SK-N-DZ (cell line): ENCODE results near the gene XPO1.
"Not testable (repeated sequence)": the region's sequence is repeated elsewhere in the genome, so short reads cannot be mapped to it uniquely, and the experiment has no call there.

Experiments
- DNase-seq: peaks from one replicate; pipeline ENCODE4 v3.0.0-alpha.2; 2015; ENCODE audit warnings: low spot score

Gene XPO1

GRCh38 chr2:61470122-61470951 lies 67.8 kb downstream of the XPO1 start:
- DNase-seq: peak; percentile 59

GRCh38 chr2:61469424-61470121 lies 68.6 kb downstream of the XPO1 start:
- DNase-seq: no peak

DNA sequence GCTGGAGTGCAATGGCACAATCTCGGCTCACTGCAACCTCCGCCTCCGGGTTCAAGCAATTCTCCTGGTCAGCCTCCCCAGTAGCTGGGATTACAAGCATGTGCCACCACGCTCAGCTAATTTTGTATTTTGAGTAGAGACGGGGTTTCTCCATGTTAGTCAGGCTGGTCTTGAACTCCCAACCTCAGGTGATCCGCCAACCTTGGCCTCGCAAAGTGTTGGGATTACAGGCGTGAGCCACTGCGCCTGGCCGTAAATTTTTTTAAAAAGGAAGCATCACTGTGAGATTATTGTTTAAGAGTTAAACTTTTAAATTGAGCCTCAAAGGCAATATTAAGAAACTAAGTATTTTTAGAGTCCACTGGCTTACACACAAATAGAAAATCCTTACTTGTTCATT lies 69.9 kb downstream of the XPO1 start:
- not testable (repeated sequence) for DNase-seq

DNA sequence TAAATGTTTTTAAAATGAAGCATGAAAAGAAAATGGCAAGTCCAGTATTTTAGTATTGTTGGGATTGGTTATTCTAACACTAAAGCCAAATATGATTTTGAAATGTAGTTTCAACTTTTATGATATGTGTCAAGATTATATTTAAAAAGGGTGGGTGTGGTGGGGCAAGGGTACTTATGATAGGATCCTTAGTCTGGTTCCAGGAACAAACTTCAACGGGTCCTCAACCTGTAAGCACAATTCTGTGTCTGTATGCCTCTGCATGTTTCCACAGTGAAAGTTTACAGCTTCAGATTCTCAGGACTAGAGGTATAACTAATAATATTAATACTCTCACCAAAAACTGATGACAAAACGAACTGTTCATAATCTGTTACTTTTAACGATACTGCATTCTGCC lies 73.1 kb downstream of the XPO1 start:
- no peak for DNase-seq

DNA sequence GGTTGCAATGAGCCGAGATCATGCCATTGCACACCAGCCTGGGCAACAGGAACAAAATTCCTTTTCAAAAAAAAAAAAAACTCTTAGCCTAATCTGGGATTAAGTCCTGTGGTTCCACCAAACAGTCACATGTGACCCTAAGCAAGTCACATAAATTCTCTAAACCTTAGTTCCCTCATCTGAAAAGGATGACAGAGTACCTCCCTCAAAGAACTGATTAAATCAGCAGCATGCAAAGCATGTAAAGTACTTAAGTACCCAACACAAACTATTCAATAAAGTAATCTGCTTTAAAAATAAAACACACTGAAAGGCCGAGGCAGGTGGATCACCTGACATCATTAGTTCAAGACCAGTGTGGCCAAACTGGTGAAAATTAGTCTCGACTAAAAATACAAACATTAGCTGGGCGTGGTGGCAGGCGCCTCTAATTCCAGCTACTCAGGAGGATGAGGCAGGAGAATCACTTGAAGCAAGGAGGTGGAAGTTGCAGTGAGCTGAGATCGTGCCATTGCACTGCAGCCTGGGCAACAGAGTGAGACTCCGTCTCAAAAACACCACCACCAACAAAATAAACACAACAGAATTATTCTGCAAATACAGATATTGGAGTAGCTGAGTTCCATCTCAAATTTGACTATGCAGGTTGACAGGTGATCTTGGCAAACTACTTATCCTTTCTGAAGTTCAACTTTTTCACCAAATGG lies 74.2 kb downstream of the XPO1 start:
- DNase-seq: no peak

DNA sequence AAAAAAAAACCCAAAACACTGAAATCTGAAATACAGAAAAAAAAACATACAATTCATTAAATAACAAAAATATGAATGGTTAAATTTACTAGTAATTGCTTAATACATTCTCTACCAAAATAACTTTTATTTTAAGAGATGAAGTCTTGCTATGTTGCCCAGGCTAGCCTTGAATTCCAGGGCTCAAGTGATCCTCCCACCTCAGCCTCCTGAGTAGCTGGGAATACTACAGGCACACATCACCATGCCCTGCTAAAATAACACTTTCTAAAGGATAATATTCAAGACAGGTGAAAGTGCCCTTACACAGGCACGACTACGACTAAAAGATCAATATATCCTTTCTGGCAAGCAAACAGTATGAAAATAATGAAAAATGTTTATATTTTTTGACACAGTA lies 76.8 kb downstream of the XPO1 start:
- no peak for DNase-seq

DNA sequence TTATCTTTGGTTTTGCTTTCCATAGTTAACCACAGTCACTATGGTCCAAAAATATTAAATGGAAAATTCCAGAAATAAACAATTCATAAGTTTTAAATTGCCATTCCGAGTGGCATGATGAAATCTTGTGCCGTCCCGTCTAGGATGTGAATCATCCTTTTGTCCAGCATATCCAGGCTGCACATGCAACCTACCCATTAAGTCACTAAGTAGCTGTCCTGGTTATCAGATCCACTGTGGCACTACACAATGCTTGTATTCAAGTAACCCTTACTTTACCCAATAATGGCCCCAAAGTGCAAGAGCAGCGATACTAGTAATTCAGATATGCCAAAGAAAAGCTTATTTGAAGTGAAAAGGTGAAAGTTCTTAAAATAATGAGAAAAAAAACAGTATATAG lies 78.0 kb downstream of the XPO1 start:
- no peak for DNase-seq

DNA sequence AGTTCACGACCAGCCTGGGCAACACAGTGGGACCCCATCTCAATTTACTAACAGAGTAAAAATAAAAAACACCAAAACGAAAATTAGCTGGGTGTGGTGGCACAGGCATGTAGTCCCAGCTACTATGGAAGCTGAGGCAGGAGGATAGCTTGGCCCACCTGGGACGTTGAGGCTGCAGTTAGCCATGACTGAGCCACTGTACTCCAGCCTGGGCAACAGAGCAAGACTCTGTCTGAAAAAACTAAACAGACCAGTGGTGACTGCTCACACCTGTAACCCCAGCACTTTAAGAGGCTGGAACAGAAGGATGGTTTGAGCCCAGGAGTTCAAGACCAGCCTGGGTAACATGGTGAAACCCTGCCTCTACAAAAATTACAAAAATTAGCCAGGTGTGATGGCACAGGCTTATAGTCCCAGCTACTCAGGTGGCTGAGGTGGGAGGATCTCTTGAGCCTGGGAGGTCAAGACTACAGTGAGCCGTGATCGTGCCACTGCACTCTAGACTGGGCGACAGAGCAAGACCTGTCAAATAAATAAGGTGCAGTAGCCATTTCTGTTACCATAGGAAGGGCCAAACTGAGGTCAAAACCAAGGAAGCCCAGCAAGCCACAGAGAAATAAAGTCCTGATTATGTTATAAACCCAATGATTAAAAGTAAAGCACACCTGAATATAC lies 81.3 kb downstream of the XPO1 start:
- DNase-seq: no peak

DNA sequence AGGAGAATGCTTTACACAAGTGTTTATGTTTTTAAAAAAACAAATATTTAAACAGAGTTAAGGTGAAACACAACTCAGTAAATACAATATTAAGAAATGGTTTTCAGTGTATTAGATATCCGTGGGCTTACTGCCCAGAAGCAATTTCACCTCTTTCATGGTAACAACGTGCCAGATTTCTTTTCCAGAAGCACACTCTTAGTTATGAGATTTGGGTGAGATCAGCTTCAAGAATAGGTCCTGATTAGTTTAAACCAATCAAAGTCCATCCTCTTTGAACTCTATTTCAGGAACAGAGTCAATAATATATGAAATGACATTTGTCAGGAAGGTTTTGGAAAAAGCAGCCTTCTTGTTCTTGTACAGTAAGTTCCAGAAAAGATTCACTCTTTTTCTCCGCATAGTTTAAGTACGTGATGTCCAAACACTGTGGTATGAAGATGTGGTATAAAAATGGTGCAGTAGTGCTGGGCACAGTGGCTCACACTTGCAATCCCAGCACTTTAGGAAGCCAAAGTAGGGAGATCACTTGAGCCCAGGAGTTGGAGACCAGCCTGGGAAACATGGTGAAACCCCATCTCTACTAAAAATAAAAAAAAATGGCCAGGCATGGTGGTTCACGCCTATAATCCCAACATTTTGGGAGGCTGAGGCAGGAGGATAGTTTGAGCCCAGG lies 81.9 kb downstream of the XPO1 start:
- DNase-seq: no peak

DNA sequence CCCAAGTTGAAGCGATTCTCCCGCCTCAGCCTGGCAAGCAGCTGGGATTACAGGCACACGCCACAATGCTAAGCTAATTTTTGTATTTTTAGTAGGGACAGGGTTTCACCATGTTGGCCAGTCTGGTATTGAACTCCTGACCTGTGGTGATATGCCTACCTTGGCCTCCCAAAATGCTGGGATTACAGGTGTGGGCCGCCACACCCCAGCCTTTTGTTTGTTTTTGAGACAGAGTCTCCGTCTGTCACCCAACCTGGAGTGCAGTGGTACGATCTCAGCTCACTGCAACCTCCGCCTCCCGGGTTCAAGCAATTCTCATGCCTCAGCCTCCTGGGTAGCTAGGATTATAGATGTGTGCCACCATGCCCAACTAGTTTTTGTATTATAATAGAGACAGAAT lies 83.2 kb downstream of the XPO1 start:
- not testable (repeated sequence) for DNase-seq

DNA sequence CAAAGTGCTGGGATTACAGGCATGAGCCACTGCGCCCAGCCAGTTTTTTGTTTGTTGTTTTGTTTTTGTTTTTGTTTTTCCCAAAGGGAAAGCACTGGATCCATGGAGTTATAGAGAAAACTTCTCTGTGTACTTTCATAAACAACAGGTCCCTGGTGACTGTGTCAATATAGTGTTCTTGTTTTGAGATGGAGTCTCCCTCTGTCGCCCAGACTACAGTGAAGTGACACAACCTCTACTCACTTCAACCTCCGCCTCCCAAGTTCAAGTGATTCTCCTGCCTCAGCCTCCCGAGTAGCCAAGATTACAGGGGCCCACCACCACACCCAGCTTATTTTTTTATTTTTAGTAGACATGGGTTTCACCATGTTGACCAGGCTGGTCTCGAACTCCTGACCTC lies 83.8 kb downstream of the XPO1 start:
- no peak for DNase-seq

GRCh38 chr2:61452392-61452791 lies 85.8 kb downstream of the XPO1 start:
- DNase-seq: no peak

GRCh38 chr2:61451178-61451577 lies 87.0 kb downstream of the XPO1 start:
- DNase-seq: no peak

GRCh38 chr2:61450144-61450543 lies 88.0 kb downstream of the XPO1 start:
- DNase-seq: no peak

- DNase-seq: no peak
Observed at GRCh38 chr2:61448229-61448628, 89.9 kb downstream of the XPO1 start.

DNA sequence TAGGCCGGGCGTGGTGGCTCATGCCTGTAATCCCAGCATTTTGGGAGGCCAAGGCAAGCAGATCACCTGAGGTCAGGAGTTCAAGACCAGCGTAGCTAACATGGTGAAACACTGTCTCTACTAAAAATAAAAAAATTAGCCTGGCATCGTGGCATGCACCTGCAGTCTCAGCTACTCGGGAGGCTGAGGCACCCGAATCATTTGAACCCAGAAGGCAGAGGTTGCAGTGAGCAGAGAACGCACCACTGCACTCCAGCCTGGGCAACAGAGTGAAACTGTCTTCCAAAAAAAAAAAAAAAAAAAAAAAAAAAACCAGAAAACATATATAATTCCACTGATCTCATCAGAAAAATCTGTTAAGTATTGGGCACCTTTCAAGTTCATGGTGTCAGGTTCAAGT lies 91.2 kb downstream of the XPO1 start:
- not testable (repeated sequence) for DNase-seq

GRCh38 chr2:61443342-61444041 lies 94.7 kb downstream of the XPO1 start:
- no peak for DNase-seq

DNA sequence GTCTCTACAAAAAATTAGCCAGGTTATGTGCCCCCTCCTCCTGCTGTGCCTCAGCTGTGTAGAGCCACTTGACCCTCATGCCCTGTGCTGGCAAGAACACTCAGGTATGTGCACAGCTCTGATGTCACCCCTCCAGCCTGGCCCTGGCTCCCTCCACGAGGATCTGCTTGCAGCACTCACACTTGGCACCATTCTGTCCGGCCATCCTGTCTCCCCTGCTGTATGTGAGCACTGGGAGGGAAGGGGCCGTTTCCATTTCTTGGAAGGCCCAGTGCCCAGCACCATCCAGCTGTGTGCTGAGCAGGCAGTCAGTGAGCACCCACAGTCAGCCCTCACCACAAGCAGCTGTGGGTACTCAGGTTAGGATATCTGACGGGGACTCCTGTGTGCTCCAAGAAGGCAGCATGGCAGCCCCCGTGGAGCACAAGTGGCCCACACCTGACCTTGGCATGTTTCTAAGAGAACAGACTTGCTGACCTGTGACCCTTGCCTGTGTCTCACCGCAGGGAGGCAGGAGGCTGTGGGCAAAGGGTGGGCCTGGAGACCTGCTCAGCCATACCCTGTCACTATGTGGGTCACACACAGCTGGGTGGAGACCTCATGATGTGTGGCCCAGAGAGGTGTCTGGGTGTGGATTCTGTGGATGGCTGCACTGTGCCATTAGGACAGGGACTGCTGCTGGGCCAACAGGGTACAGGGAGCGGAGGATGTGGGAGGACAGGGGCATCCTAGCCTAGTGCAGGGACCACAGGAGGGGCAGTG lies 98.7 kb downstream of the XPO1 start:
- no peak for DNase-seq

GRCh38 chr2:61438670-61439069 lies 99.5 kb downstream of the XPO1 start:
- DNase-seq: no peak

GRCh38 chr2:61437170-61437569 lies 101.0 kb downstream of the XPO1 start:
- no peak for DNase-seq
